HepG2 (cell line): ENCODE results near the gene ITPR1. TPM values are rescaled to one million over a fixed set of nuclear protein-coding genes. Genes with fewer than 3 reads are reported as not detected.

Experiments
- ATAC-seq: fragments of 200-7000 bp; cut with Tn5 transposase; 3 replicates; pipeline ENCODE4 v1.9.1; 2020; ENCODE audit warnings: mild to moderate bottlenecking, moderate library complexity
- BruUV-seq: library from RNA; stranded (reverse); fragments of 400-500 nt; replicated peaks from 2 replicates; lab custom pipeline; 2021; lab: Mats Ljungman, UMichigan
- CTCF ChIA-PET: fragments of 300-600 bp; formaldehyde crosslinking; extraction: SDS; loops from one replicate; lab custom pipeline; 2021; ENCODE audit warnings: low total read pairs, inconsistent platforms, low intra/inter-chr PET ratio; lab: Yijun Ruan, JAX
- POLR2A ChIA-PET: fragments of 350-600 bp; sonication (Branson Sonifier 250); formaldehyde crosslinking; loops from one replicate; lab custom pipeline; 2020; ENCODE audit warnings: antibody characterized with exemption, inconsistent platforms; lab: Yijun Ruan, JAX
- DNase-seq: peaks from one replicate; pipeline ENCODE4 v3.0.0-alpha.2; 2015; ENCODE audit warnings: low spot score
- FAIRE-seq: peaks from 3 replicates; lab custom pipeline; 2011; peaks lifted over from hg19 to GRCh38; lab: Jason Lieb, UNC
- H2AFZ ChIP-seq: one replicate; pipeline ENCODE4 v1.6.1; 2011; ENCODE audit warnings: low read length, inconsistent platforms
- H3K27ac ChIP-seq: fragments of 300-600 bp; 3 replicates; pipeline ENCODE4 v1.8.0; 2011; ENCODE audit warnings: mixed run types, mild to moderate bottlenecking, mixed read lengths, low read length, inconsistent platforms; ENCODE audit not compliant: insufficient read depth; ENCODE audit errors: extremely low read length
- H3K27me3 ChIP-seq, 2 experiments: fragments of 200-600 bp in 1 of 2; 2 replicates in 1 of 2; 3 replicates in 1 of 2; pipeline versions ENCODE4 v1.6.0 to v1.8.0; 2011; ENCODE audit warnings: low read length in 2 of 2, mild to moderate bottlenecking in 2 of 2, moderate library complexity in 2 of 2, inconsistent platforms in 1 of 2; ENCODE audit not compliant: insufficient read depth in 2 of 2, control insufficient read depth in 1 of 2
- H3K36me3 ChIP-seq, 2 experiments: fragments of 200-600 bp in 1 of 2; replicated peaks in 1 of 2; 2 replicates in 1 of 2; 3 replicates in 1 of 2; pipeline versions ENCODE4 v1.5.1 to v1.8.0; 2011; ENCODE audit warnings: low read length in 2 of 2, inconsistent platforms in 1 of 2; ENCODE audit not compliant: insufficient read depth in 2 of 2, control insufficient read depth in 1 of 2
- H3K4me1 ChIP-seq: 2 replicates; pipeline ENCODE4 v1.5.1; 2012; ENCODE audit warnings: low read length, inconsistent platforms; ENCODE audit not compliant: insufficient read depth
- H3K4me2 ChIP-seq: 2 replicates; pipeline ENCODE4 v1.6.0; 2011; ENCODE audit warnings: low read depth, low read length, inconsistent platforms
- H3K4me3 ChIP-seq, 3 experiments: fragments of 200-600 bp in 1 of 3; sonication (generic), shearing (Covaris generic) in 1 of 3; replicated peaks in 1 of 3; 2 replicates each; pipeline ENCODE4 v1.5.1; 2011 to 2016; ENCODE audit warnings: low read length in 3 of 3, inconsistent platforms in 2 of 3, low read depth in 2 of 3, mild to moderate bottlenecking in 2 of 3, control low read depth in 1 of 3, mixed read lengths in 1 of 3; ENCODE audit not compliant: insufficient read depth in 1 of 3
- H3K79me2 ChIP-seq: one replicate; pipeline ENCODE4 v1.6.1; 2011; ENCODE audit warnings: low read length, inconsistent platforms; ENCODE audit not compliant: insufficient read depth
- H3K9ac ChIP-seq: 2 replicates; pipeline ENCODE4 v1.6.0; 2011; ENCODE audit warnings: mild to moderate bottlenecking, low read depth, low read length, inconsistent platforms; ENCODE audit not compliant: insufficient read depth
- H3K9me3 ChIP-seq: 2 replicates; pipeline ENCODE4 v1.5.1; 2012; ENCODE audit warnings: mild to moderate bottlenecking, low read length
- H4K20me1 ChIP-seq: 2 replicates; pipeline ENCODE4 v1.6.0; 2011; ENCODE audit warnings: inconsistent platforms, mild to moderate bottlenecking, low read length, moderate library complexity; ENCODE audit not compliant: insufficient read depth
- ATF4 ChIP-seq, 2 experiments: fragments of 450-650 bp in 1 of 2; sonication (generic) in 1 of 2; formaldehyde crosslinking; IDR thresholded peaks; 2 replicates each; pipeline versions ENCODE4 v1.5.0 to v1.8.0; 2020 to 2022; ENCODE audit warnings: mild to moderate bottlenecking in 1 of 2, missing genetic modification reagents in 1 of 2
- CEBPG ChIP-seq: IDR thresholded peaks from 2 replicates; pipeline ENCODE4 v1.6.1; 2016
- FIP1L1 ChIP-seq: fragments of 200-400 bp; formaldehyde crosslinking; IDR thresholded peaks from 2 replicates; pipeline ENCODE4 v1.6.1; 2018; ENCODE audit warnings: low read depth, mild to moderate bottlenecking, low read length, moderate library complexity, borderline replicate concordance; ENCODE audit not compliant: insufficient read depth
- FLYWCH1 ChIP-seq: sonication (generic); formaldehyde crosslinking; IDR thresholded peaks from 2 replicates; pipeline ENCODE4 v1.8.1; 2023; ENCODE audit warnings: mild to moderate bottlenecking, missing genetic modification reagents
- GPBP1L1 ChIP-seq: sonication (generic); formaldehyde crosslinking; IDR thresholded peaks from 2 replicates; pipeline ENCODE4 v1.5.0; 2020; ENCODE audit warnings: mild to moderate bottlenecking, missing genetic modification reagents
- HBP1 ChIP-seq: IDR thresholded peaks from 2 replicates; pipeline ENCODE4 v1.6.1; 2016; ENCODE audit warnings: low read depth, control low read depth
- JARID2 ChIP-seq: sonication (generic); formaldehyde crosslinking; IDR thresholded peaks from 2 replicates; pipeline ENCODE4 v1.8.1; 2023; ENCODE audit warnings: missing genetic modification reagents, inconsistent platforms; ENCODE audit not compliant: insufficient replicate concordance
- ZBTB1 ChIP-seq: sonication (generic); formaldehyde crosslinking; IDR thresholded peaks from 2 replicates; pipeline ENCODE4 v1.4.0; 2020; ENCODE audit warnings: missing genetic modification reagents, borderline replicate concordance
- ZBTB34 ChIP-seq: sonication (generic); formaldehyde crosslinking; IDR thresholded peaks from 2 replicates; pipeline ENCODE4 v1.8.0; 2022; ENCODE audit warnings: mild to moderate bottlenecking, missing genetic modification reagents
- ZBTB7A ChIP-seq: sonication (generic); formaldehyde crosslinking; IDR thresholded peaks from 2 replicates; pipeline ENCODE4 v1.8.0; 2022; ENCODE audit warnings: mild to moderate bottlenecking, missing genetic modification reagents
- ZKSCAN8 ChIP-seq: IDR thresholded peaks from 2 replicates; pipeline ENCODE4 v1.6.1; 2016; ENCODE audit warnings: borderline replicate concordance, missing genetic modification reagents, missing compliant biosample characterization
- ZNF430 ChIP-seq: sonication (generic); formaldehyde crosslinking; IDR thresholded peaks from 2 replicates; pipeline ENCODE4 v1.9.0; 2021; ENCODE audit warnings: mild to moderate bottlenecking, missing genetic modification reagents
- ZXDC ChIP-seq: sonication (generic); formaldehyde crosslinking; IDR thresholded peaks from 2 replicates; pipeline ENCODE4 v1.5.0; 2020; ENCODE audit warnings: mild to moderate bottlenecking, missing genetic modification reagents
- WGBS: methylation state at CpG from one replicate; pipeline ENCODE4 v1.1.6; 2017; ENCODE audit warnings: low lambda C conversion rate; 5-methylcytosine and 5-hydroxymethylcytosine counted together
- in situ Hi-C: cut with HindIII; loops from 2 replicates; pipeline ENCODE4 v1.10.0; 2017; ENCODE audit warnings: low pct_unique_long_range_greater_than_20kb; ENCODE audit not compliant: extremely low pct_ligation_motif_present
- intact Hi-C: fragments of 100-400 bp; cut with micrococcal nuclease; formaldehyde crosslinking; loops from one replicate; pipeline ENCODE4 v1.10.0; 2022; ENCODE audit not compliant: unreplicated experiment
- polyA plus RNA-seq, 8 experiments: library from polyadenylated mRNA; depleted of rRNA in 3 of 8; stranded (reverse) in 7 of 8; unstranded in 1 of 8; fragments of >200 nt; fragmentation: Illumina TruSeq in 4 of 8; extraction: Trizol in 4 of 8; gene quantifications; 2 replicates each; pipeline versions ENCODE4 v1.2.1 to v1.2.3, GENCODE V29; 2011 to 2016; ENCODE audit warnings: low read depth in 4 of 8, missing spikeins in 1 of 8, mixed read lengths in 1 of 8; ENCODE audit not compliant: insufficient read depth in 1 of 8
- total RNA-seq, 5 experiments: library from RNA; depleted of rRNA; stranded (reverse); fragments of >200 nt; fragmentation: Illumina TruSeq; extraction: Trizol; gene quantifications; 2 replicates each; pipeline ENCODE4 v1.2.3, GENCODE V29; 2016; ENCODE audit warnings: low read depth in 1 of 5

Gene ITPR1
- total and polyA plus RNA-seq, 2 of the 13 experiments (the other 11 are each of a cell fraction or from before 2014, with no cell fraction given): 10.0 to 11.4 TPM

- H3K9ac ChIP-seq: no peak overlapping the region
- ChIA-PET CTCF (no interaction called here), POLR2A (no interaction called here)
- H3K9me3 ChIP-seq: no peaks in the 10 kb centered on the region
- no peaks in the 10 kb centered on the region for H3K27me3 ChIP-seq
- H3K27ac ChIP-seq: no peak overlapping the region
- in situ Hi-C loops (no loop called here), intact Hi-C loops (no loop called here)
- no peak overlapping the region for H3K4me3 ChIP-seq
- no peak overlapping the region for H3K4me2 ChIP-seq
- no peak overlapping the region for H2AFZ ChIP-seq
- DNase-seq (no peak), FAIRE-seq (no peak), ATAC-seq (no peak)
- no TSS peak for BruUV-seq
- H3K4me1 ChIP-seq: peaks cover 11% of the 10 kb centered on the region; the same call in 1 of the 2 replicates
- H3K79me2 ChIP-seq: no peaks in the 10 kb centered on the region
- no peaks in the 10 kb centered on the region for H4K20me1 ChIP-seq
- 32% methylated on average over 4 of the region's 4 CpGs for WGBS
- H3K36me3 ChIP-seq: no peaks in the 10 kb centered on the region
- TF ChIP-seq JARID2 (CRISPR knock-in tag): no peak
- no peak for TF ChIP-seq ZKSCAN8 (CRISPR knock-in tag)
- TF ChIP-seq ZXDC (CRISPR knock-in tag): no peak
- no peak for TF ChIP-seq FIP1L1
- TF ChIP-seq HBP1 (CRISPR knock-in tag): no peak
- no peak for TF ChIP-seq ZNF430
- TF ChIP-seq FLYWCH1: no peak
- TF ChIP-seq ZBTB34 (CRISPR knock-in tag): no peak
- TF ChIP-seq CEBPG (CRISPR knock-in tag): no peak
- TF ChIP-seq ATF4 (CRISPR knock-in tag; IDR thresholded peaks at IDR 0.05): no peak
- TF ChIP-seq ZBTB7A (CRISPR knock-in tag): no peak
- TF ChIP-seq GPBP1L1 (CRISPR knock-in tag): no peak
- TF ChIP-seq ZBTB1: no peak
Observed at GRCh38 chr3:4888913-4889846, 396.0 kb downstream of the ITPR1 start.
